Mesothelial cell of epicardium (in vitro differentiated cells): ENCODE results near the gene RAP1GDS1. TPM values are rescaled to one million over a fixed set of nuclear protein-coding genes. Genes with fewer than 3 reads are reported as not detected.

Source experiments
- DNase-seq, 2 experiments: peaks; one replicate each; pipeline ENCODE4 v3.0.0; 2021; ENCODE audit warnings: low spot score in 2 of 2; ENCODE audit not compliant: unreplicated experiment in 2 of 2
- H3K27ac Mint-ChIP-seq: 2 replicates; pipeline ENCODE4 v1.8.0; 2021; ENCODE audit warnings: mixed read lengths
- H3K27me3 Mint-ChIP-seq: 2 replicates; pipeline ENCODE4 v1.8.0; 2021; ENCODE audit warnings: low read depth, mixed read lengths
- H3K36me3 Mint-ChIP-seq: 2 replicates; pipeline ENCODE4 v1.8.0; 2021; ENCODE audit warnings: mixed read lengths
- H3K4me1 Mint-ChIP-seq: 2 replicates; pipeline ENCODE4 v1.8.0; 2021; ENCODE audit warnings: mixed read lengths
- H3K4me3 Mint-ChIP-seq: 2 replicates; pipeline ENCODE4 v1.8.0; 2021; ENCODE audit warnings: mild to moderate bottlenecking, moderate library complexity, mixed read lengths
- H3K9me3 Mint-ChIP-seq: 2 replicates; pipeline ENCODE4 v1.8.0; 2021; ENCODE audit warnings: mixed read lengths
- total RNA-seq: library from RNA; stranded (reverse); gene quantifications from 3 replicates; pipeline ENCODE4 v1.2.1, GENCODE V29; 2021
- TF ChIP-seq, protein P1 (sequence below): fragments of 200-600 bp; sonication (generic); IDR thresholded peaks from one replicate; pipeline ENCODE4 v1.5.0; 2021; ENCODE audit warnings: antibody characterized with exemption; ENCODE audit not compliant: unreplicated experiment

Gene RAP1GDS1
- total RNA-seq, 1 donor from 2014 or later, result 22.7 TPM

DNA sequence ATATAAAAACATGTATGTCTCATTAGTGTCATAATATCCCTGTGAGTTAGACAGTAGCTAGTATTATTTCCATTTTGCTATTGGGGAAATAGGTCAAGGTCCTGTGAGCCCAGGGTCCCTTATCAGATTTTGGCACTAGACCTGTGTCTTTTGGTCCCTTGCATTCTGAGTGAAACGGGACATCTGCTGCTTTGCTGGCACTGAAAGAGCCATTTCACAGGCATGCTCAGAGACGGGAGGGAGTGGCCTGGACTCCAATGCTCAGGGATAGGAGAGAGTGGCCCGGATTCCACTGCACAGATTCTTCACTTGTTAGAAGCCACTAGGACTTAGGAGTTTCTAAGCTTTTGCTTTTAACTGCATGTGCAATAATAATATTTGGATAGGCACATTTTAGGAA, 220.0 kb downstream of the RAP1GDS1 start:
- Mint-ChIP-seq H3K9me3 (peaks cover 9% of the 10 kb centered on the region), H3K4me3 (no peak overlapping the region), H3K4me1 (no peaks in the 10 kb centered on the region), H3K36me3 (no peaks in the 10 kb centered on the region), H3K27me3 (no peaks in the 10 kb centered on the region), H3K27ac (no peak overlapping the region)
- DNase-seq, result no peak
- TF ChIP-seq, protein P1, sequence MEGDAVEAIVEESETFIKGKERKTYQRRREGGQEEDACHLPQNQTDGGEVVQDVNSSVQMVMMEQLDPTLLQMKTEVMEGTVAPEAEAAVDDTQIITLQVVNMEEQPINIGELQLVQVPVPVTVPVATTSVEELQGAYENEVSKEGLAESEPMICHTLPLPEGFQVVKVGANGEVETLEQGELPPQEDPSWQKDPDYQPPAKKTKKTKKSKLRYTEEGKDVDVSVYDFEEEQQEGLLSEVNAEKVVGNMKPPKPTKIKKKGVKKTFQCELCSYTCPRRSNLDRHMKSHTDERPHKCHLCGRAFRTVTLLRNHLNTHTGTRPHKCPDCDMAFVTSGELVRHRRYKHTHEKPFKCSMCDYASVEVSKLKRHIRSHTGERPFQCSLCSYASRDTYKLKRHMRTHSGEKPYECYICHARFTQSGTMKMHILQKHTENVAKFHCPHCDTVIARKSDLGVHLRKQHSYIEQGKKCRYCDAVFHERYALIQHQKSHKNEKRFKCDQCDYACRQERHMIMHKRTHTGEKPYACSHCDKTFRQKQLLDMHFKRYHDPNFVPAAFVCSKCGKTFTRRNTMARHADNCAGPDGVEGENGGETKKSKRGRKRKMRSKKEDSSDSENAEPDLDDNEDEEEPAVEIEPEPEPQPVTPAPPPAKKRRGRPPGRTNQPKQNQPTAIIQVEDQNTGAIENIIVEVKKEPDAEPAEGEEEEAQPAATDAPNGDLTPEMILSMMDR, result no peak

DNA sequence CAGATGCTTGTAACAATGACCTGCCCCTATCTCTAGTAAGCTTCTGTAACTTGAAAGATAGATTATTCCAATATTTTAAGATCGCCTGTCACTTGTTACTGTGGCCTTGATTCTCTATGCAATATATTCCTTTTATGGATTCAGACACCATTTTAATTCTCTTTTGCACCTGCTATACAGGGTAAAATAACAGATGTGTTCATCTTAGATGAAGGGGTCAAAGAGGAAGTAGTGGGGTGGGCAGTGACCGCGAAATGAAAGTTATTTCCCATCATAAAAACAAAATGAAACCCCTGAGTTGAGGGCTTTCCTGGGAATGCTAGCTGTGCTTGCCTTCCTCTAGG, 221.3 kb downstream of the RAP1GDS1 start:
- no peak for DNase-seq
- Mint-ChIP-seq H3K4me3 (no peak overlapping the region), H3K27ac (no peak overlapping the region), H3K36me3 (no peaks in the 10 kb centered on the region), H3K27me3 (no peaks in the 10 kb centered on the region), H3K4me1 (no peaks in the 10 kb centered on the region), H3K9me3 (peaks cover 9% of the 10 kb centered on the region)
- TF ChIP-seq, protein P1, result no peak

- Mint-ChIP-seq H3K4me3 (no peak overlapping the region), H3K27me3 (no peaks in the 10 kb centered on the region), H3K27ac (no peak overlapping the region), H3K9me3 (peaks cover 9% of the 10 kb centered on the region), H3K36me3 (no peaks in the 10 kb centered on the region), H3K4me1 (no peaks in the 10 kb centered on the region)
- DNase-seq, result no peak
- TF ChIP-seq, protein P1, result no peak
Measured at GRCh38 chr4:98482847-98483806, 221.9 kb downstream of the RAP1GDS1 start.

DNA sequence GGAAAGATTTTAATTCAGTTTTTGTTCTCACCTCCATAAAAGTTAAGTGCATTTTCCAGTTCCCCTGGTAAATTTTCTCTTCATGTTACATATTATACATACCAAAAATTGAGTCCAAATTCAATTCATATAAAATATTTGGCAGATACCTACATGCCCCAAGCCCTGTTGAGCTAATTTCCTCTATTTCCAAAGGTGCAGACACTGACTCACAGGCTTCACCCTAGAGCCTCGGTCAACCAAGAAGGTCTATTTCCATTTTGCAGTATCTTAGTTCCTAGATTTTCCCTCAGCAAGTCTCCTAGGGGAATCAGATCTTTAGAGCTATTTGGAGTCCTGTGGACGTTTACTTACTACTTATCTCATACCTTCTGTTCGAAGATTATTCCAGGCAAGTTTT, 222.8 kb downstream of the RAP1GDS1 start:
- DNase-seq, result no peak
- H3K4me3 Mint-ChIP-seq, result no peak overlapping the region
- TF ChIP-seq, protein P1, result no peak
- H3K27ac Mint-ChIP-seq, result no peak overlapping the region
- no peaks in the 10 kb centered on the region for H3K36me3 Mint-ChIP-seq
- H3K27me3 Mint-ChIP-seq, result no peaks in the 10 kb centered on the region
- peaks cover 2% of the 10 kb centered on the region for H3K9me3 Mint-ChIP-seq
- no peaks in the 10 kb centered on the region for H3K4me1 Mint-ChIP-seq

- Mint-ChIP-seq H3K4me3 (no peak overlapping the region), H3K27me3 (no peaks in the 10 kb centered on the region), H3K4me1 (no peaks in the 10 kb centered on the region), H3K36me3 (no peaks in the 10 kb centered on the region), H3K27ac (no peak overlapping the region), H3K9me3 (no peaks in the 10 kb centered on the region)
- no peak for DNase-seq
- TF ChIP-seq, protein P1, result no peak
Measured at GRCh38 chr4:98485816-98486345, 224.7 kb downstream of the RAP1GDS1 start.
